Activated CD8-positive, alpha-beta T cell treated with anti-CD3 and anti-CD28 coated beads for 36 hours (primary cell): ENCODE measurements around the gene RCAN2. TPM values are rescaled to one million over a fixed set of nuclear protein-coding genes. Genes with fewer than 3 reads are reported as not detected.

Experiments
- ATAC-seq: fragments of 200-7000 bp; cut with Tn5 transposase; one replicate; pipeline ENCODE4 v1.10.0; 2021; ENCODE audit warnings: mild to moderate bottlenecking, moderate library complexity
- CTCF ChIA-PET: fragments of 350-600 bp; sonication (Branson Sonifier 250); formaldehyde crosslinking; loops from one replicate; lab custom pipeline; 2021; ENCODE audit warnings: antibody characterized with exemption; lab: Charles Lee
- POLR2A ChIA-PET: fragments of 350-600 bp; sonication (Branson Sonifier 250); formaldehyde crosslinking; loops from one replicate; lab custom pipeline; 2021; ENCODE audit warnings: antibody characterized with exemption; lab: Charles Lee
- DNase-seq: peaks from one replicate; pipeline ENCODE4 v3.0.0-alpha.2; 2020
- H3K27ac Mint-ChIP-seq: one replicate; pipeline ENCODE4 v1.8.0; 2021; ENCODE audit warnings: mild to moderate bottlenecking, mixed read lengths
- H3K27me3 Mint-ChIP-seq: one replicate; pipeline ENCODE4 v1.8.0; 2021; ENCODE audit warnings: mixed read lengths
- H3K36me3 Mint-ChIP-seq: one replicate; pipeline ENCODE4 v1.8.0; 2021; ENCODE audit warnings: low read depth, mixed read lengths
- H3K4me1 Mint-ChIP-seq: one replicate; pipeline ENCODE4 v1.8.0; 2021; ENCODE audit warnings: low read depth, mixed read lengths
- H3K4me3 Mint-ChIP-seq: one replicate; pipeline ENCODE4 v1.8.0; 2021; ENCODE audit warnings: mild to moderate bottlenecking, moderate library complexity, mixed read lengths
- H3K9me3 Mint-ChIP-seq: one replicate; pipeline ENCODE4 v1.8.0; 2021; ENCODE audit warnings: mixed read lengths
- intact Hi-C: fragments of 100-400 bp; cut with micrococcal nuclease; formaldehyde crosslinking; loops from one replicate; pipeline ENCODE4 v1.10.0; 2022
- total RNA-seq, 2 experiments: library from RNA; stranded (reverse); gene quantifications; one replicate each; pipeline ENCODE4 v1.2.3, GENCODE V29; 2021
- TF ChIP-seq, protein P1 (sequence below): fragments of 200-600 bp; IDR thresholded peaks from one replicate; pipeline ENCODE4 v1.8.0; 2022; ENCODE audit warnings: antibody characterized with exemption, mild to moderate bottlenecking

The RCAN2 gene
- total RNA-seq, 2 experiments from 2014 or later: not detected

DNA sequence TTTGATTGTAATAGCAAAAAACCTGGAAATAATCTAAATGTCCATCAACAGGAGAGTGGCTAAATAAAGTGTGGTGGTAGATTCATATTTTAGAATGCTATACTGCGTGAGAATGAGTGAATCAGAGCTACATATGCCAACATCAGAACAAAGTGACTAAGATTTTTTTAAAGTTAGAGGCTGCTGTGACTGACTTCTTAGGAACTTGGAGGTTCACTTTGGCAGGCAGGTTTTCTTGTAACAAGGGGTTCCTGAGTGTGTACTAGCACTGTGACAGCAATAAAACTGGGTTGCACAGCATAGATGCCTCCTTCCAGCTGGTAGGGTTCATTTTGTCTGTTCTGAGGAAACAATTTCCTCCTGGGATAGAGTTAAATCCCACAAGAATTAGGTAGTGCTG is 245.2 kb downstream of the RCAN2 start:
- no peaks in the 10 kb centered on the region for H3K4me1 Mint-ChIP-seq
- no peaks in the 10 kb centered on the region for H3K36me3 Mint-ChIP-seq
- H3K27ac Mint-ChIP-seq: no peak overlapping the region
- H3K4me3 Mint-ChIP-seq: no peak overlapping the region
- H3K27me3 Mint-ChIP-seq: peaks cover 2% of the 10 kb centered on the region
- ATAC-seq (no peak), DNase-seq (no peak)
- intact Hi-C loops: no loop called here
- no peaks in the 10 kb centered on the region for H3K9me3 Mint-ChIP-seq
- TF ChIP-seq, protein P1, sequence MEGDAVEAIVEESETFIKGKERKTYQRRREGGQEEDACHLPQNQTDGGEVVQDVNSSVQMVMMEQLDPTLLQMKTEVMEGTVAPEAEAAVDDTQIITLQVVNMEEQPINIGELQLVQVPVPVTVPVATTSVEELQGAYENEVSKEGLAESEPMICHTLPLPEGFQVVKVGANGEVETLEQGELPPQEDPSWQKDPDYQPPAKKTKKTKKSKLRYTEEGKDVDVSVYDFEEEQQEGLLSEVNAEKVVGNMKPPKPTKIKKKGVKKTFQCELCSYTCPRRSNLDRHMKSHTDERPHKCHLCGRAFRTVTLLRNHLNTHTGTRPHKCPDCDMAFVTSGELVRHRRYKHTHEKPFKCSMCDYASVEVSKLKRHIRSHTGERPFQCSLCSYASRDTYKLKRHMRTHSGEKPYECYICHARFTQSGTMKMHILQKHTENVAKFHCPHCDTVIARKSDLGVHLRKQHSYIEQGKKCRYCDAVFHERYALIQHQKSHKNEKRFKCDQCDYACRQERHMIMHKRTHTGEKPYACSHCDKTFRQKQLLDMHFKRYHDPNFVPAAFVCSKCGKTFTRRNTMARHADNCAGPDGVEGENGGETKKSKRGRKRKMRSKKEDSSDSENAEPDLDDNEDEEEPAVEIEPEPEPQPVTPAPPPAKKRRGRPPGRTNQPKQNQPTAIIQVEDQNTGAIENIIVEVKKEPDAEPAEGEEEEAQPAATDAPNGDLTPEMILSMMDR: no peak
- ChIA-PET CTCF (interaction anchor here (0.6 to 2.4 kb wide), 2 partner anchors 156 to 1349 kb away, joined by 3 to 10 read pairs; no protein-coding TSS in a partner anchor), POLR2A (no interaction called here)

DNA sequence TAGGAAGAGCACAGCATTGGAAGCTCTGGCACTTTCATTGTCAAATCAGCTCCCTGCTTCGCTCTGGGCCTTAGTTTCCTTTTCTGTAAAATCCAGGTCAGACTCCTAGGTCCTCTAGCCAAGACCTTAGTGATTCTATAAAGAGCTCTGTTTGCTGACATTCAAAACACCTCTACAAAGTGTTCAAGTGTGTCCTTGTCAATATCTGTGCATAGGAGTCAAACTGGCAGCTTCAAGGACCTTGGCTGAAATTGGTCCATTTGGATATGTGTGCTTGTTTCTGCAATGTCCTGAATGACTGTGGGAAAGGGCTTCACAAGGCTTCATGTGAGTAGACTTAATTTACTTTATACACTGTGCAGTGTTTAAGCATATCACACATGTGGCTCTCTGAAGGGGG is 246.6 kb downstream of the RCAN2 start:
- no peak for ATAC-seq
- Mint-ChIP-seq H3K4me3 (no peak overlapping the region), H3K27ac (no peak overlapping the region), H3K36me3 (no peaks in the 10 kb centered on the region), H3K9me3 (no peaks in the 10 kb centered on the region), H3K4me1 (no peaks in the 10 kb centered on the region), H3K27me3 (peaks cover 4% of the 10 kb centered on the region)
- no peak for DNase-seq
- intact Hi-C loops: no loop called here
- POLR2A ChIA-PET: no interaction called here
- TF ChIP-seq, protein P1: no peak
- CTCF ChIA-PET: interaction anchor here (0.8 to 2.4 kb wide), 3 partner anchors 15 to 154 kb away, joined by 3 to 10 read pairs (median 3); no protein-coding TSS in a partner anchor

DNA sequence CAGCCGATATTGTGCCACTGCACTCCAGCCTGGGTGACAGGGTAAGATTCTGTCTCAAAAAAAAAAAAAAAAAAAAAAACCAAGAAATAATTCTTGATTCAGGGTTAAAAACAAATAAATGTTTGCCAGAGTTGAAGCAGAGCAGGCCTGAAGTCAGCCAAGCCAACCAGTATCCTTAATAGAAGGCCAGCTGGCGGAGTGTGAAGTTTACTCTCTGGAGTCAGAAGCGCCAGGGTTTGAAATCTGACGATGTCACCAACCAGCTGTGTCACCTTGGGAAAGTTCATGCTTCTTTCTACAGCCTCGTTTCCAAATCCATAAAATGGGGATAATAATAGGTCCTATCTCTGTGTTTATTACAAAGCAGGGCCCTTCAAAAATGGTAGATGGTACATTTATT is 247.5 kb downstream of the RCAN2 start:
- ATAC-seq (no peak), DNase-seq (no peak)
- ChIA-PET POLR2A (no interaction called here), CTCF (interaction anchor here (2.4 kb wide), 1 partner anchor 153 kb away, joined by 10 read pairs; no protein-coding TSS in a partner anchor)
- no peak overlapping the region for H3K4me3 Mint-ChIP-seq
- peaks cover 3% of the 10 kb centered on the region for H3K27me3 Mint-ChIP-seq
- TF ChIP-seq, protein P1: no peak
- H3K27ac Mint-ChIP-seq: no peak overlapping the region
- no peaks in the 10 kb centered on the region for H3K9me3 Mint-ChIP-seq
- H3K36me3 Mint-ChIP-seq: no peaks in the 10 kb centered on the region
- intact Hi-C loops: no loop called here
- H3K4me1 Mint-ChIP-seq: no peaks in the 10 kb centered on the region

DNA sequence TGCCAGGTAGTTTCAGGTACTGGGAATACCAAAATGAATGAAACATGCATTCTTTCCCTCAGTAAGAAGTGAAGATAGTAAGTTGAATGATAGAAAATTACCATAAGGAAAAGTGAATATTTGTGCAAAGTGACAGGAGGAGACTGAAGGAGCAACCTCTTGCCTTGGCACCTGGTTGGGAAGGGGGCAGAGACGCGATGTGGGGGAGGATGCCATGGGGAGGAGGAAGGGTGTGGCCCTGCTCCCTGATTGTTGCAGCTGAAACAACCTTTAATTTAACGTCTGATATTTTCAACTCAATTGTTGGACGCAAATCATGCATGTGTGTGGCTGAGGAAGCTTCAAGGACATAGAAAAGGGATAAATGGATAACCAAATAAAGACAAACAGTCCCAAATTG is 248.3 kb downstream of the RCAN2 start:
- Mint-ChIP-seq H3K27ac (no peak overlapping the region), H3K9me3 (no peaks in the 10 kb centered on the region), H3K4me1 (no peaks in the 10 kb centered on the region), H3K36me3 (no peaks in the 10 kb centered on the region), H3K4me3 (no peak overlapping the region), H3K27me3 (peaks cover 5% of the 10 kb centered on the region)
- TF ChIP-seq, protein P1: no peak
- intact Hi-C loops: no loop called here
- ChIA-PET CTCF (no interaction called here), POLR2A (no interaction called here)
- DNase-seq: no peak
- ATAC-seq: no peak

DNA sequence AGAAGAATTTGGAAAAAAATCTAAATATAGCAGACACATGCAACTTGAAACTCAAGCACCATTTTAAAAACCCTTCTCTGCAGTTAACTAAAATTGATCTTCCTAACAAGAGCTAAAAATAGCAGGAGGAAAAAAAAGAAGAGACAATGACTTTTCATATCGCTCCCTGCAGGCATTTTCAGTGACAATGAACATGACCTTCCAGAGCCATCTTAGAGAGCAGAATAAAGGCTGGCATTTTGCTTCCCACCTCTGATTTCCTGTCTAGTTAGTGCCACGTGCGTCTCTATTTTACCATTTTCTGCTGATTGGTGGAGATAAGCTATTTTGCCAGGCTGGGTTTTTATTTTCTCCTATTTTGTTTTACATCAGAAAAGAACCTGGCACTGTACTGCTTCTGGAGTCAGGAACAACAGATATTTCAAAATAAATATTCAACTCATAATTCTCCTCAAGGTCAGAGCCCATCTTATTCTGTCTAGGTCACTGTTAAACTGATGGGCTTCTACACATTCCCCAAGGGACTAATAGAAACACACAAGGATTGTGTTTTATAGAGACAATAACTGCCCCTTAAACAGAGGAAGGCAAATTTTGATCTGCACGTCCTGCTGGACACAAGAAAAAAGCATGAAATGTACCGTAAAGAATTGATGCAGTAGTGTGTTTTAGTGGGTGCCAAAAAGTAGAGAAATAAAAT is 250.2 kb downstream of the RCAN2 start:
- no peak for DNase-seq
- intact Hi-C loops: no loop called here
- CTCF ChIA-PET: interaction anchor here (0.7 kb wide), 1 partner anchor 34 kb away, joined by 3 read pairs; no protein-coding TSS in a partner anchor
- H3K4me1 Mint-ChIP-seq: no peaks in the 10 kb centered on the region
- peaks cover 8% of the 10 kb centered on the region for H3K27me3 Mint-ChIP-seq
- TF ChIP-seq, protein P1: no peak
- no peak for ATAC-seq
- H3K36me3 Mint-ChIP-seq: no peaks in the 10 kb centered on the region
- no peaks in the 10 kb centered on the region for H3K9me3 Mint-ChIP-seq
- POLR2A ChIA-PET: no interaction called here
- no peak overlapping the region for H3K4me3 Mint-ChIP-seq
- no peak overlapping the region for H3K27ac Mint-ChIP-seq
